Ishikawa (cell line): ENCODE results near the gene C1QA.

Experiments used
- CREB1 ChIP-seq: IDR thresholded peaks from 2 replicates; pipeline ENCODE4 v1.6.1; 2012; ENCODE audit warnings: low read depth
- EP300 ChIP-seq: IDR thresholded peaks from 2 replicates; pipeline ENCODE4 v1.6.1; 2012; ENCODE audit warnings: borderline replicate concordance
- REST ChIP-seq: IDR thresholded peaks from 2 replicates; pipeline ENCODE4 v1.6.1; 2012; ENCODE audit warnings: low read depth, mild to moderate bottlenecking
- TCF12 ChIP-seq: IDR thresholded peaks from 2 replicates; pipeline ENCODE4 v1.6.1; 2012; ENCODE audit warnings: low read depth
- USF1 ChIP-seq: IDR thresholded peaks from 2 replicates; pipeline ENCODE4 v1.6.1; 2012
- YY1 ChIP-seq: IDR thresholded peaks from 2 replicates; pipeline ENCODE4 v1.6.1; 2012; ENCODE audit warnings: low read depth

GRCh38 chr1:22662318-22662717 is 25.9 kb downstream of the C1QA start:
- TF ChIP-seq CREB1 = no peak
- TF ChIP-seq TCF12 = no peak
- no peak for TF ChIP-seq YY1
- TF ChIP-seq REST = no peak
- TF ChIP-seq USF1 = no peak
- no peak for TF ChIP-seq EP300
